Progenitor cell of endocrine pancreas (in vitro differentiated cells): ENCODE measurements around the gene GRIK5. TPM values are rescaled to one million over a fixed set of nuclear protein-coding genes. Genes with fewer than 3 reads are reported as not detected.
A peak's percentile ranks its signal among the peaks of the same experiment; 100 is the strongest.
"Not testable (repeated sequence)": the region's sequence is repeated elsewhere in the genome, so short reads cannot be mapped to it uniquely, and the experiment has no call there.

Source experiments
- DNase-seq: peaks from one replicate; pipeline ENCODE4 v3.0.0; 2021; ENCODE audit warnings: low spot score; ENCODE audit not compliant: unreplicated experiment
- H3K27ac Mint-ChIP-seq: 2 replicates; pipeline ENCODE4 v1.8.0; 2021; ENCODE audit warnings: mild to moderate bottlenecking, moderate library complexity, mixed read lengths
- H3K27me3 Mint-ChIP-seq: 2 replicates; pipeline ENCODE4 v1.8.0; 2021; ENCODE audit warnings: mixed read lengths
- H3K36me3 Mint-ChIP-seq: 2 replicates; pipeline ENCODE4 v1.8.0; 2022; ENCODE audit warnings: mixed read lengths; ENCODE audit not compliant: insufficient read depth
- H3K4me1 Mint-ChIP-seq: 2 replicates; pipeline ENCODE4 v1.8.0; 2021; ENCODE audit warnings: low read depth, mixed read lengths
- H3K4me3 Mint-ChIP-seq: 2 replicates; pipeline ENCODE4 v1.8.0; 2021; ENCODE audit warnings: low read depth, mild to moderate bottlenecking, moderate library complexity, mixed read lengths
- H3K9me3 Mint-ChIP-seq: 2 replicates; pipeline ENCODE4 v1.8.0; 2021; ENCODE audit warnings: low read depth, mixed read lengths
- total RNA-seq: library from RNA; stranded (reverse); gene quantifications from 2 replicates; pipeline ENCODE4 v1.2.1, GENCODE V29; 2021
- TF ChIP-seq, protein P1 (sequence below): fragments of 200-600 bp; sonication (generic); IDR thresholded peaks from one replicate; pipeline ENCODE4 v1.5.0; 2021; ENCODE audit warnings: antibody characterized with exemption, mild to moderate bottlenecking; ENCODE audit not compliant: unreplicated experiment

Gene GRIK5
- total RNA-seq, 1 donor from 2014 or later = 11.6 TPM

DNA sequence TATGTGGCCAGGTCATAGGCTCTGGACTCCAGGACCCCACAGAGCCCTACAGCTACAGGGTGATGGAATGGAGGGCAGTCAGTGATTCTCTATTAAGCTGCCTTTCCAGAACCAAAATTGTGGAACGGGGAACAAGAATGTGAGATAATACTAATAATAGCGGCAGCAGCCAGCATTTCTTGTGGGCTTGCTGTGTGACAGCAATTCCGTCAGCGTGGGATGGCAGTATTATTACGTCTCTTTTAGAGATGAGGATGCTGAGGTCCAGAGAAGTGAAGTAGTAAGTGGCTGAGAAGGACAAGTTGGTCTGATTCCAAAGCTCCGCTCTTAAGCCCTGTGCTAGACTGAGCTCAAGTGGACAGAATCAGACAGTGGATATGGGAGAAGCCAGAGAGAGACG, 24.4 kb downstream of the GRIK5 start:
- Mint-ChIP-seq H3K4me1 (peaks cover 7% of the 10 kb centered on the region), H3K9me3 (no peaks in the 10 kb centered on the region), H3K4me3 (no peak overlapping the region), H3K27ac (no peak overlapping the region), H3K36me3 (peaks cover 1% of the 10 kb centered on the region), H3K27me3 (no peaks in the 10 kb centered on the region)
- DNase-seq = no peak
- TF ChIP-seq, protein P1, sequence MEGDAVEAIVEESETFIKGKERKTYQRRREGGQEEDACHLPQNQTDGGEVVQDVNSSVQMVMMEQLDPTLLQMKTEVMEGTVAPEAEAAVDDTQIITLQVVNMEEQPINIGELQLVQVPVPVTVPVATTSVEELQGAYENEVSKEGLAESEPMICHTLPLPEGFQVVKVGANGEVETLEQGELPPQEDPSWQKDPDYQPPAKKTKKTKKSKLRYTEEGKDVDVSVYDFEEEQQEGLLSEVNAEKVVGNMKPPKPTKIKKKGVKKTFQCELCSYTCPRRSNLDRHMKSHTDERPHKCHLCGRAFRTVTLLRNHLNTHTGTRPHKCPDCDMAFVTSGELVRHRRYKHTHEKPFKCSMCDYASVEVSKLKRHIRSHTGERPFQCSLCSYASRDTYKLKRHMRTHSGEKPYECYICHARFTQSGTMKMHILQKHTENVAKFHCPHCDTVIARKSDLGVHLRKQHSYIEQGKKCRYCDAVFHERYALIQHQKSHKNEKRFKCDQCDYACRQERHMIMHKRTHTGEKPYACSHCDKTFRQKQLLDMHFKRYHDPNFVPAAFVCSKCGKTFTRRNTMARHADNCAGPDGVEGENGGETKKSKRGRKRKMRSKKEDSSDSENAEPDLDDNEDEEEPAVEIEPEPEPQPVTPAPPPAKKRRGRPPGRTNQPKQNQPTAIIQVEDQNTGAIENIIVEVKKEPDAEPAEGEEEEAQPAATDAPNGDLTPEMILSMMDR = no peak

DNA sequence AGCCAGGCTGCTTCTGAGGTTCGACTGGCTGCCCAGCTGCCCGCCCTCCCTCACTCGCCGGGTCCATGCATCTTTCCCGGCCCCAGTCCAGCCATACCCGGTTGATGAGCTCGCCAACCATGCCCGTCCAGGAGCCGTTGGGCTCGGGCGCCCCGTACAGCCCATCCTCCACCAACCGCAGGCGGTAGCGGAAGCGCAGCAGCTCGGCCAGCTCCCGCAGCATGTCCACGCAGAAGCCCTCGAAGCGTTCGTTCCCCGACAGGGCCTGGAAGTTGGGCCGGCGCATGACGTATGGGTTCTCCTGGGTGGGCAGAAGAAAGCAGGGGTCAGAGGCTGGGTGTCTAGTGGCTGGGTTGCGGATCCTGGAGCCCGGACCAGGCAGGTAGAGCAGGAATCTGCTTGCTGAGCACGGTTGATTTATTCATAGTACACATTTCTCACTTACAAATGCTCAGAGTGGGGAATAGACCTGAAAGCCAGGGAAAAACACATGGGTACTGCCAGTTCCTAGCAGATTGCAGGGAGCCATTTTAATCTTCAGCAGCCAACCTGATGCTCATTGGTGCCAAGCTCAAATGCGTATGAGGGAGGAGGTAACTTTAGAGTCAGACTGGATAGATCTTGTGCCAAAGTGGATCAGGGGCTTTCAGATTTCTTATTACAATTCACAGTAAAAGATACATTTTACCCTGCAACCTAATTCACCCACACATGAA, 27.4 kb downstream of the GRIK5 start:
- H3K36me3 Mint-ChIP-seq = no peaks in the 10 kb centered on the region

DNA sequence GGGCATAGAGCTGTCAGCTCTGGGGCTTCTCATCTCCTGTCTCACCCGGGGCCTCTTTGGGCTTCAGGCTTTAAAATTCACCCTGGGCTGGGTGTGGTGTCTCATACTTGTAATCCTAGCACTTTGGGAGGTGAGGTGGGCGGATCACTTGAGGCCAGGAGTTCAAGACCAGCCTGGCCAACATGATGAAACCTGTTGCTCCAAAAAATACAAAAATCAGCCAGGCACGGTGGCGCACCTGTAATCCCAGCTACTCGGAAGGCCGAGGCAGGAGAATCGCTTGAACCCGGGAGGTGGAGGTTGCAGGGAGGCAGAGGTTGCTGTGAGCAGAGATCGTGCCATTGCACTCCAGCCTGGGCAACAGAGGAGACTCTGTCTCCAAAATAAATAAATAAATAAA, 29.5 kb downstream of the GRIK5 start:
- not testable (repeated sequence) for H3K9me3 Mint-ChIP-seq, H3K27ac Mint-ChIP-seq, H3K4me3 Mint-ChIP-seq, H3K27me3 Mint-ChIP-seq, H3K4me1 Mint-ChIP-seq, DNase-seq, H3K36me3 Mint-ChIP-seq

More for the DNA sequence above, 27.4 kb downstream of the GRIK5 start:
- DNase-seq = no peak
- TF ChIP-seq, protein P1 = no peak
- Mint-ChIP-seq H3K4me3 (no peak overlapping the region), H3K4me1 (peaks cover 7% of the 10 kb centered on the region), H3K27ac (no peak overlapping the region), H3K27me3 (no peaks in the 10 kb centered on the region), H3K9me3 (no peaks in the 10 kb centered on the region)

DNA sequence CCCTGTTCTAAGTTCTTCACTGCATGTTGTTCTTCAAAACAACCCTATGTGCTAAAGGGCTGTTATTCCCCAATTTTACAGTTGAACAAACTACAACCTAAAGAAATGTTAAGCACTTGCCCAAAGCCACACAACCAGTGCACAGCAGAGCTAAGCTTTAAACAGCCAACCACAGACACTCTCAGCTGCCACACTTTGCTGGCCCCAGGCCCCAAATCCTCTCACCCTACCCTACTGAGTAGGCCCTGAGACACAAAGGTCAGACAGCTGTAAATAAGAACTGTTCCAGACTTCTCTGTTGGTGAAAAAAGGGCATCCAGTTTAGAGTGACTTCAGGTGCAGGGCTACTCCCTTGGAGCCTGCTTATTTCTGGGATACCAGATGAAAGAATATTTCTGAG, 30.0 kb downstream of the GRIK5 start:
- peaks cover 7% of the 10 kb centered on the region for H3K4me1 Mint-ChIP-seq
- no peak overlapping the region for H3K4me3 Mint-ChIP-seq
- no peaks in the 10 kb centered on the region for H3K9me3 Mint-ChIP-seq
- TF ChIP-seq, protein P1 = no peak
- no peak for DNase-seq
- no peaks in the 10 kb centered on the region for H3K36me3 Mint-ChIP-seq
- no peaks in the 10 kb centered on the region for H3K27me3 Mint-ChIP-seq
- H3K27ac Mint-ChIP-seq = no peak overlapping the region

DNA sequence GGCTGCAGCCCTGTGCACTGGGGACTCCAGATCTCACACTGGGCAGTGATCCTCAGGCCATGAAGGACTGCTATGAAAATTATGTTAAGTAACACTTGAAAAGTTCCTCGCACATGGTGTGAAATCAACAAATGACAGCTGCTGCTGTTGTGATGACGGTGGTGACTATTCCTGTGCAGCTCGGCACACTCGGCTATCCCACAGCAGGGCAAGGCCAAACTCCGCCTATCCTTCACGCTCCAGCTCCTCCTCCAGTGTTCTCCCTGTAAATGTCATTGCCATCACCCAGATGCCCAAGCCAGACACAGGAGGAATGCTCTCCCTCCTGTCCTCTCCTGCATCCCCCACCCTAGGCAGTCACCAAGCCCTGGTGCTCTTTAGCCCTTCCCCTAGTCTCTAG, 31.3 kb downstream of the GRIK5 start:
- Mint-ChIP-seq H3K4me1 (no peaks in the 10 kb centered on the region), H3K9me3 (no peaks in the 10 kb centered on the region), H3K4me3 (no peak overlapping the region), H3K27ac (peak overlapping the region; percentile 34), H3K36me3 (no peaks in the 10 kb centered on the region), H3K27me3 (no peaks in the 10 kb centered on the region)
- no peak for DNase-seq
- TF ChIP-seq, protein P1 = no peak

DNA sequence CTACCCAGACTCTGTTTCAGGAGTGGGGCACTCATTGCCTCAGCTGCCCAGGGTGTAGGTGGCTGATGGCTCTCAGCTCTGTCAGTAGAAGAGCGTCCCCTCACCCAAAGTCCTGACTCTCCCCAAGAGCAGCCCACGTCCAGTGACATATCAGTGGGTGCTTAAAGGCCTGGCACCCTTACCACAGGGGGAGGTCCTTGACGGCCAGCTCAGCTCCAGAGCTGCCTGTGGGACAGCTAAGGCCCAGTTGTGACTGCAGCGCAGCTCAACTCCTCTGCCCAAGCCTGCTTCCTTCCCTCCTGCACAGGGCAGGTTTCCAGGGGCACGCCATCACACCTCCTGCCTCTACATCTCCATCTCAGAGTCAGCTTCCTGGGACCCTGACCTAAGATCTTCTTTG, 32.4 kb downstream of the GRIK5 start:
- H3K27me3 Mint-ChIP-seq = no peaks in the 10 kb centered on the region
- H3K4me1 Mint-ChIP-seq = no peaks in the 10 kb centered on the region
- TF ChIP-seq, protein P1 = no peak
- no peaks in the 10 kb centered on the region for H3K9me3 Mint-ChIP-seq
- no peak overlapping the region for H3K4me3 Mint-ChIP-seq
- no peak for DNase-seq
- H3K27ac Mint-ChIP-seq = no peak overlapping the region
- no peaks in the 10 kb centered on the region for H3K36me3 Mint-ChIP-seq
